ENCODE results near the gene CXCL11. TPM values are rescaled to one million over a fixed set of nuclear protein-coding genes. Genes with fewer than 3 reads are reported as not detected.
A peak's percentile ranks its signal among the peaks of the same experiment; 100 is the strongest.

CXCL11 gene
- total and polyA plus RNA-seq, 2 of the 13 experiments (the other 11 are each of a cell fraction or from before 2014, with no cell fraction given), result 0.08 TPM; not detected in 1

DNA sequence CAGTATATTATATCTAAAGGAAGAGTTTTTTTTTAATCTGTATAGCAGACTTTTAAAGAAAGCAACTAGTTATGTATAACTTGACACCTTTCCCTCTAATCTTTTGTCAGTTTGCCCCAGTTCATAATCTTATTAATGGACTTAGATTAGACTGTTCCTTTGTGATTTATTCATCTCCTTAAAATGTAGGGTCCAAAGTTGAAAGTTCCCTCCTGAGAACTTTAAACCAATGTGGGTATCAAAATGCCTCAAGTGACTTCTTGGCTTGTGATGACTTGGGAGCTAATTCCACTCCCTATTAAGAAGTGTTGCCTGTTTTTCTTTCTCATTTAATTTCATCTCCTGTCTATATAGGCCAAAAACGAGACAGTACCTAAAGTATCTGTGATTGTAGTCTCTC is 38.8 kb downstream of the CXCL11 start:
- H3K9ac ChIP-seq (ENCODE audit: insufficient read depth, low read depth, low read length), result no peak overlapping the region
- FAIRE-seq, result no peak
- no peak for ATAC-seq
- H3K36me3 ChIP-seq (replicated peaks in 1 of 2; ENCODE audit: control insufficient read depth in 1 of 2, insufficient read depth in 2 of 2, low read length in 2 of 2), result no peaks in the 10 kb centered on the region
- in situ Hi-C loops (cut with HindIII; ENCODE audit: extremely low pct_ligation_motif_present, low pct_unique_long_range_greater_than_20kb) (loop anchor here (5.0 kb wide), 1 partner anchor 70 kb away; no protein-coding TSS in a partner anchor), intact Hi-C loops (cut with micrococcal nuclease; ENCODE audit: unreplicated experiment) (loop anchor here (5.0 kb wide), 1 partner anchor 80 kb away; no protein-coding TSS in a partner anchor)
- H3K79me2 ChIP-seq (ENCODE audit: insufficient read depth, low read length), result no peaks in the 10 kb centered on the region
- BruUV-seq (replicated peaks), result no TSS peak
- CTCF ChIA-PET (ENCODE audit: low intra/inter-chr PET ratio, low total read pairs), result interaction anchor here (2.4 kb wide), 1 partner anchor 71 kb away, joined by 36 read pairs; no protein-coding TSS in a partner anchor
- H2AFZ ChIP-seq (ENCODE audit: low read length), result no peak overlapping the region
- H4K20me1 ChIP-seq (ENCODE audit: insufficient read depth, low read length), result no peaks in the 10 kb centered on the region
- DNase-seq (ENCODE audit: low spot score), result no peak
- H3K4me2 ChIP-seq (ENCODE audit: low read depth, low read length), result no peak overlapping the region
- POLR2A ChIA-PET, result no interaction called here
- H3K4me3 ChIP-seq (replicated peaks in 1 of 3; ENCODE audit: insufficient read depth in 1 of 3, low read depth in 2 of 3, low read length in 3 of 3), result no peak overlapping the region
- no peaks in the 10 kb centered on the region for H3K9me3 ChIP-seq (ENCODE audit: low read length)
- TF ChIP-seq ZNF20 (CRISPR knock-in tag; IDR thresholded peaks at IDR 0.05) (no peak), ZIK1 (CRISPR knock-in tag; IDR thresholded peaks at IDR 0.05; ENCODE audit: borderline replicate concordance, low read depth) (no peak), AKAP8 (CRISPR knock-in tag; IDR thresholded peaks at IDR 0.05) (no peak)
- H3K27me3 ChIP-seq (ENCODE audit: control insufficient read depth in 1 of 2, insufficient read depth in 2 of 2, low read length in 2 of 2), result no peaks in the 10 kb centered on the region
- WGBS (ENCODE audit: low lambda C conversion rate), result 3% methylated on average over 1 of the region's 1 CpG
- H3K4me1 ChIP-seq (ENCODE audit: insufficient read depth, low read length), result no peaks in the 10 kb centered on the region
- no peak overlapping the region for H3K27ac ChIP-seq (ENCODE audit: extremely low read length, insufficient read depth, low read length)

DNA sequence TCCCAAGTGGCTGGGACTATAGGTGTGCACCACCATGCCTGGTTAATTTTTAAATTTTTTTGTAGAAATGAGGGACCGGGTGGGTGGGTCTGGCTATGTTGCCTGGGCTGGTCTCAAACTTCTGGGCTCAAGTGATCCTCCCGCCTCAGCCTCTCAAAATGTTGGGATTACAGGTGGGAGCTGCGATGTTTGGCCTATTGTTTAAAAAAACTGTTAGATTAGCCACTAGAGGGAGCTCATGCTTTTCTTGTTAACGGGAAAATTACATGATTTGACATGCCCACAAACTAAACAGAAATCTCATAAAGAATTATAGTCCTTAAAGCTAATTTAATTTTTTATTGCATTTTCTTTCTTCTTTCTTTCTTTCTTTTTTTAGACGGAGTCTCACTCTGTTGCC is 40.1 kb downstream of the CXCL11 start:
- H3K4me2 ChIP-seq (ENCODE audit: low read depth, low read length), result no peak overlapping the region
- no peaks in the 10 kb centered on the region for H3K79me2 ChIP-seq (ENCODE audit: insufficient read depth, low read length)
- H3K27ac ChIP-seq (ENCODE audit: extremely low read length, insufficient read depth, low read length), result no peak overlapping the region
- FAIRE-seq (peak; percentile 82), ATAC-seq (peak; percentile 19; the same call in 2 of the 3 replicates), DNase-seq (ENCODE audit: low spot score) (peak; percentile 49)
- no peak overlapping the region for H2AFZ ChIP-seq (ENCODE audit: low read length)
- TF ChIP-seq, protein P1, sequence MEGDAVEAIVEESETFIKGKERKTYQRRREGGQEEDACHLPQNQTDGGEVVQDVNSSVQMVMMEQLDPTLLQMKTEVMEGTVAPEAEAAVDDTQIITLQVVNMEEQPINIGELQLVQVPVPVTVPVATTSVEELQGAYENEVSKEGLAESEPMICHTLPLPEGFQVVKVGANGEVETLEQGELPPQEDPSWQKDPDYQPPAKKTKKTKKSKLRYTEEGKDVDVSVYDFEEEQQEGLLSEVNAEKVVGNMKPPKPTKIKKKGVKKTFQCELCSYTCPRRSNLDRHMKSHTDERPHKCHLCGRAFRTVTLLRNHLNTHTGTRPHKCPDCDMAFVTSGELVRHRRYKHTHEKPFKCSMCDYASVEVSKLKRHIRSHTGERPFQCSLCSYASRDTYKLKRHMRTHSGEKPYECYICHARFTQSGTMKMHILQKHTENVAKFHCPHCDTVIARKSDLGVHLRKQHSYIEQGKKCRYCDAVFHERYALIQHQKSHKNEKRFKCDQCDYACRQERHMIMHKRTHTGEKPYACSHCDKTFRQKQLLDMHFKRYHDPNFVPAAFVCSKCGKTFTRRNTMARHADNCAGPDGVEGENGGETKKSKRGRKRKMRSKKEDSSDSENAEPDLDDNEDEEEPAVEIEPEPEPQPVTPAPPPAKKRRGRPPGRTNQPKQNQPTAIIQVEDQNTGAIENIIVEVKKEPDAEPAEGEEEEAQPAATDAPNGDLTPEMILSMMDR (CRISPR knock-in tag; IDR thresholded peaks at IDR 0.05), result peak; percentile 61
- TF ChIP-seq SMC3 (IDR thresholded peaks at IDR 0.05; ENCODE audit: low read length), result peak; percentile 51
- no peak for TF ChIP-seq ZNF652 (CRISPR knock-in tag; IDR thresholded peaks at IDR 0.05; ENCODE audit: borderline replicate concordance, low read depth)
- TF ChIP-seq NPAS2 (CRISPR knock-in tag; IDR thresholded peaks at IDR 0.05; ENCODE audit: borderline replicate concordance), result no peak
- TF ChIP-seq, protein P2, sequence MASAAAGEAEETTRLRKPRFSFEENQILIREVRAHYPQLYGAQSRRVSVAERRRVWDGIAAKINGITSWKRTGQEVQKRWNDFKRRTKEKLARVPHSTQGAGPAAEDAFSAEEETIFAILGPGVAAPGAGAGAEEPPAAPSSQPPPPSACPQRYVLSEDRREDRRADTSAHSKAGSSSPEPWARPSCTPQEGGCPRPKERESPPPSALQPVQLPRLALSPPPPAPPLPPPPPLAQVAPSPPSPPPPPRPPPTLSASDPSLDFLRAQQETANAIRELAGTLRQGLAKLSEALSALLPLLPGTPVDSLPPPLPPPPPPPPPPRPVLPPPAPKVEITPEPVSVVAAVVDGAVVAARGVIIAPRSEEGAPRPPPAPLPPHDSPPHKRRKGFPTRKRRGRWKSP (CRISPR knock-in tag; IDR thresholded peaks at IDR 0.05), result no peak
- TF ChIP-seq, protein P3, sequence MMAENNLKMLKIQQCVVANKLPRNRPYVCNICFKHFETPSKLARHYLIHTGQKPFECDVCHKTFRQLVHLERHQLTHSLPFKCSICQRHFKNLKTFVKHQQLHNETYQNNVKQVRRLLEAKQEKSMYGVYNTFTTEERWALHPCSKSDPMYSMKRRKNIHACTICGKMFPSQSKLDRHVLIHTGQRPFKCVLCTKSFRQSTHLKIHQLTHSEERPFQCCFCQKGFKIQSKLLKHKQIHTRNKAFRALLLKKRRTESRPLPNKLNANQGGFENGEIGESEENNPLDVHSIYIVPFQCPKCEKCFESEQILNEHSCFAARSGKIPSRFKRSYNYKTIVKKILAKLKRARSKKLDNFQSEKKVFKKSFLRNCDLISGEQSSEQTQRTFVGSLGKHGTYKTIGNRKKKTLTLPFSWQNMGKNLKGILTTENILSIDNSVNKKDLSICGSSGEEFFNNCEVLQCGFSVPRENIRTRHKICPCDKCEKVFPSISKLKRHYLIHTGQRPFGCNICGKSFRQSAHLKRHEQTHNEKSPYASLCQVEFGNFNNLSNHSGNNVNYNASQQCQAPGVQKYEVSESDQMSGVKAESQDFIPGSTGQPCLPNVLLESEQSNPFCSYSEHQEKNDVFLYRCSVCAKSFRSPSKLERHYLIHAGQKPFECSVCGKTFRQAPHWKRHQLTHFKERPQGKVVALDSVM (CRISPR knock-in tag; IDR thresholded peaks at IDR 0.05), result peak; percentile 72
- peak; percentile 66 for TF ChIP-seq STAG1 (CRISPR knock-in tag; IDR thresholded peaks at IDR 0.05)
- no peak overlapping the region for H3K9ac ChIP-seq (ENCODE audit: insufficient read depth, low read depth, low read length)
- no peak overlapping the region for H3K4me3 ChIP-seq (replicated peaks in 1 of 3; ENCODE audit: insufficient read depth in 1 of 3, low read depth in 2 of 3, low read length in 3 of 3)
- intact Hi-C loops (cut with micrococcal nuclease; ENCODE audit: unreplicated experiment), result loop anchor here (1.0 to 5.0 kb wide), 3 partner anchors 72 to 92 kb away; no protein-coding TSS in a partner anchor
- WGBS (ENCODE audit: low lambda C conversion rate), result 5% methylated on average over 5 of the region's 5 CpGs
- peaks cover 5% of the 10 kb centered on the region; the same call in 1 of the 2 replicates for H3K4me1 ChIP-seq (ENCODE audit: insufficient read depth, low read length)
- in situ Hi-C loops (cut with HindIII; ENCODE audit: extremely low pct_ligation_motif_present, low pct_unique_long_range_greater_than_20kb), result loop anchor here (5.0 kb wide), 1 partner anchor 72 kb away; no protein-coding TSS in a partner anchor
- H3K36me3 ChIP-seq (replicated peaks in 1 of 2; ENCODE audit: control insufficient read depth in 1 of 2, insufficient read depth in 2 of 2, low read length in 2 of 2), result no peaks in the 10 kb centered on the region
- H3K27me3 ChIP-seq (ENCODE audit: control insufficient read depth in 1 of 2, insufficient read depth in 2 of 2, low read length in 2 of 2), result no peaks in the 10 kb centered on the region
- no peaks in the 10 kb centered on the region for H4K20me1 ChIP-seq (ENCODE audit: insufficient read depth, low read length)
- BruUV-seq (replicated peaks), result no TSS peak
- H3K9me3 ChIP-seq (ENCODE audit: low read length), result no peaks in the 10 kb centered on the region
- POLR2A ChIA-PET, result no interaction called here
- CTCF ChIA-PET (ENCODE audit: low intra/inter-chr PET ratio, low total read pairs), result interaction anchor here (1.3 to 2.4 kb wide), 2 partner anchors 72 to 92 kb away, joined by 4 to 36 read pairs; no protein-coding TSS in a partner anchor
